HPDE6-E6E7 (cell line): ENCODE measurements around the gene TTLL5.

Experiments
- DNase-seq: peaks from one replicate; pipeline ENCODE4 v3.0.0; 2011; ENCODE audit warnings: missing footprints; ENCODE audit errors: extremely low spot score

Gene TTLL5

GRCh38 chr14:75660630-75661498 lies at the start of gene TTLL5, which contains the start of gene ERG28:
Gene TTLL5 (plus strand): TSS chr14:75661246. CDS start chr14:75663150, 1,904 bp downstream.
Gene ERG28 (minus strand): TSS chr14:75660876. CDS start chr14:75657502, 3,374 bp downstream.
- DNase-seq: peak; percentile 100

GRCh38 chr14:75612157-75612556 lies 48.9 kb upstream of the TTLL5 start:
- DNase-seq: no peak

GRCh38 chr14:75614179-75614578 lies 46.9 kb upstream of the TTLL5 start:
- no peak for DNase-seq

GRCh38 chr14:75615200-75615599 lies 45.8 kb upstream of the TTLL5 start:
- no peak for DNase-seq

- DNase-seq: no peak
These were observed 41.5 kb upstream of the TTLL5 start for GRCh38 chr14:75619548-75619947.

GRCh38 chr14:75625034-75625433 lies 36.0 kb upstream of the TTLL5 start:
- no peak for DNase-seq

GRCh38 chr14:75626396-75626795 lies 34.6 kb upstream of the TTLL5 start:
- DNase-seq: no peak

- DNase-seq: no peak
These were observed 34.2 kb upstream of the TTLL5 start for GRCh38 chr14:75626863-75627262.

- no peak for DNase-seq
These were observed 33.6 kb upstream of the TTLL5 start for GRCh38 chr14:75627406-75627805.

GRCh38 chr14:75628816-75629215 lies 32.2 kb upstream of the TTLL5 start:
- DNase-seq: no peak

- no peak for DNase-seq
These were observed 30.2 kb upstream of the TTLL5 start for GRCh38 chr14:75630695-75631452.

GRCh38 chr14:75631453-75631831 lies 29.6 kb upstream of the TTLL5 start:
- no peak for DNase-seq

- DNase-seq: no peak
These were observed 26.2 kb upstream of the TTLL5 start for GRCh38 chr14:75634848-75635247.

GRCh38 chr14:75636100-75636692 lies 24.9 kb upstream of the TTLL5 start:
- no peak for DNase-seq

GRCh38 chr14:75640876-75641275 lies 20.2 kb upstream of the TTLL5 start:
- no peak for DNase-seq

GRCh38 chr14:75643985-75644384 lies 17.1 kb upstream of the TTLL5 start:
- no peak for DNase-seq

GRCh38 chr14:75645056-75645455 lies 16.0 kb upstream of the TTLL5 start:
- DNase-seq: no peak

GRCh38 chr14:75646762-75647161 lies 14.3 kb upstream of the TTLL5 start:
- DNase-seq: no peak

- no peak for DNase-seq
These were observed 13.4 kb upstream of the TTLL5 start for GRCh38 chr14:75647640-75648039.

GRCh38 chr14:75648066-75648838 lies 12.8 kb upstream of the TTLL5 start:
- peak; percentile 89 for DNase-seq

GRCh38 chr14:75649337-75649736 lies 11.7 kb upstream of the TTLL5 start:
- no peak for DNase-seq

- no peak for DNase-seq
These were observed 11.3 kb upstream of the TTLL5 start for GRCh38 chr14:75649773-75650172.
